PC-9 (cell line): ENCODE results near the gene SRRM5.

ENCODE experiments used
- EZH2 ChIP-seq: fragments of 200-600 bp; sonication (generic); IDR thresholded peaks from 2 replicates; pipeline ENCODE4 v1.8.0; 2017; ENCODE audit warnings: antibody characterized with exemption, low read depth
- TF ChIP-seq, protein P1 (sequence below): fragments of 200-600 bp; sonication (generic); conservative IDR thresholded peaks from 2 replicates; pipeline ENCODE4 v1.6.1; 2017; ENCODE audit warnings: mixed run types, antibody characterized with exemption, mild to moderate bottlenecking, moderate library complexity

DNA sequence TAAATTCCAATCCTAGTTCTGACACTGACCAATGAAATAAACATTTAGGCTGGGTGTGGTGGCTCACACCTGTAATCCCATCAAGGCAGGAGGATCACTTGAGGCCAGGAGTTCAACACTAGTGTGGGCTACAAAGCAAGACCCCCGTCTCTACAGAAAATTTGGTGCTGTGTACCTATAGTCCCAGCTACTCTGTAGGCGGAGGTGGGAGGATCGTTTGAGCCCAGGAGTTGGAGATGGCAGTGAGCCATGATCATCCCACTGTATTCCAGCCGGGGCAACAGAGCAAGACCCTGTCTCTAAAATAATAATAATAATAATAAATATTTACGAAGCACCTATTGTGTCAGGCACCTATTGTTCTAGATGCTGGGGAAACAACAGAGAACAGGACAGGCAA, 22.6 kb upstream of the SRRM5 start:
- TF ChIP-seq, protein P1, sequence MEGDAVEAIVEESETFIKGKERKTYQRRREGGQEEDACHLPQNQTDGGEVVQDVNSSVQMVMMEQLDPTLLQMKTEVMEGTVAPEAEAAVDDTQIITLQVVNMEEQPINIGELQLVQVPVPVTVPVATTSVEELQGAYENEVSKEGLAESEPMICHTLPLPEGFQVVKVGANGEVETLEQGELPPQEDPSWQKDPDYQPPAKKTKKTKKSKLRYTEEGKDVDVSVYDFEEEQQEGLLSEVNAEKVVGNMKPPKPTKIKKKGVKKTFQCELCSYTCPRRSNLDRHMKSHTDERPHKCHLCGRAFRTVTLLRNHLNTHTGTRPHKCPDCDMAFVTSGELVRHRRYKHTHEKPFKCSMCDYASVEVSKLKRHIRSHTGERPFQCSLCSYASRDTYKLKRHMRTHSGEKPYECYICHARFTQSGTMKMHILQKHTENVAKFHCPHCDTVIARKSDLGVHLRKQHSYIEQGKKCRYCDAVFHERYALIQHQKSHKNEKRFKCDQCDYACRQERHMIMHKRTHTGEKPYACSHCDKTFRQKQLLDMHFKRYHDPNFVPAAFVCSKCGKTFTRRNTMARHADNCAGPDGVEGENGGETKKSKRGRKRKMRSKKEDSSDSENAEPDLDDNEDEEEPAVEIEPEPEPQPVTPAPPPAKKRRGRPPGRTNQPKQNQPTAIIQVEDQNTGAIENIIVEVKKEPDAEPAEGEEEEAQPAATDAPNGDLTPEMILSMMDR: no peak
- TF ChIP-seq EZH2: no peak
